PC-3 (cell line): ENCODE measurements around the gene NEU4. TPM values are rescaled to one million over a fixed set of nuclear protein-coding genes. Genes with fewer than 3 reads are reported as not detected.

ENCODE experiments used
- ATAC-seq: fragments of 200-7000 bp; cut with Tn5 transposase; 2 replicates; pipeline ENCODE4 v1.9.1; 2020; ENCODE audit warnings: mild to moderate bottlenecking, moderate library complexity
- BruUV-seq: library from RNA; stranded (reverse); fragments of 400-500 nt; replicated peaks from 2 replicates; lab custom pipeline; 2021; lab: Mats Ljungman, UMichigan
- CTCF ChIA-PET: fragments of 300-600 bp; sonication (Branson Sonifier 250); formaldehyde crosslinking; loops from one replicate; lab custom pipeline; 2022; ENCODE audit warnings: antibody characterized with exemption; lab: Charles Lee
- POLR2A ChIA-PET: fragments of 300-600 bp; sonication (Branson Sonifier 250); formaldehyde crosslinking; loops from one replicate; lab custom pipeline; 2022; ENCODE audit warnings: antibody characterized with exemption; ENCODE audit not compliant: unreplicated experiment; lab: Charles Lee
- DNase-seq: peaks from one replicate; pipeline ENCODE4 v3.0.0-alpha.2; 2015
- H2AFZ ChIP-seq: fragments of 300-600 bp; sonication (generic); 2 replicates; pipeline ENCODE4 v1.6.0; 2016; ENCODE audit warnings: antibody characterized with exemption, low read length
- H3F3A ChIP-seq: fragments of 300-600 bp; sonication (generic); one replicate; pipeline ENCODE4 v1.6.0; 2017; ENCODE audit warnings: antibody characterized with exemption, low read length, control low read depth, mild to moderate bottlenecking; ENCODE audit not compliant: unreplicated experiment
- H3K27ac ChIP-seq: fragments of 300-600 bp; sonication (generic); 2 replicates; pipeline ENCODE4 v1.5.1; 2016; ENCODE audit warnings: mild to moderate bottlenecking, low read length
- H3K27me3 ChIP-seq: fragments of 300-600 bp; sonication (generic); 2 replicates; pipeline ENCODE4 v1.6.1; 2016; ENCODE audit warnings: low read length, mixed read lengths
- H3K36me3 ChIP-seq: fragments of 300-600 bp; sonication (generic); 2 replicates; pipeline ENCODE4 v1.6.1; 2016; ENCODE audit warnings: low read depth, mixed run types, low read length, mixed read lengths
- H3K4me1 ChIP-seq: fragments of 300-600 bp; sonication (generic); 2 replicates; pipeline ENCODE4 v1.5.1; 2016; ENCODE audit warnings: low read length; ENCODE audit not compliant: insufficient read depth
- H3K4me2 ChIP-seq: fragments of 300-600 bp; sonication (generic); 2 replicates; pipeline ENCODE4 v1.6.0; 2016; ENCODE audit warnings: low read length
- H3K4me3 ChIP-seq: fragments of 300-600 bp; sonication (generic); 2 replicates; pipeline ENCODE4 v1.5.1; 2016; ENCODE audit warnings: mild to moderate bottlenecking, low read length, mixed read lengths
- H3K79me2 ChIP-seq: fragments of 300-600 bp; sonication (generic); 2 replicates; pipeline ENCODE4 v1.6.1; 2017; ENCODE audit warnings: low read length, mixed read lengths
- H3K9ac ChIP-seq: fragments of 300-600 bp; sonication (generic); 2 replicates; pipeline ENCODE4 v1.6.0; 2016; ENCODE audit warnings: mild to moderate bottlenecking, low read length
- H3K9me2 ChIP-seq: fragments of 300-600 bp; sonication (generic); replicated peaks from 2 replicates; pipeline ENCODE4 v1.6.1; 2016; ENCODE audit warnings: mixed run types, low read length, mixed read lengths
- H3K9me3 ChIP-seq: fragments of 300-600 bp; sonication (generic); 2 replicates; pipeline ENCODE4 v1.6.1; 2016; ENCODE audit warnings: low read length, mixed read lengths
- H4K20me1 ChIP-seq: fragments of 300-600 bp; sonication (generic); 2 replicates; pipeline ENCODE4 v1.6.1; 2016; ENCODE audit warnings: low read length, mixed read lengths
- EZH2 ChIP-seq: fragments of 300-600 bp; sonication (generic); IDR thresholded peaks from one replicate; pipeline ENCODE4 v1.6.1; 2017; ENCODE audit warnings: antibody characterized with exemption, mild to moderate bottlenecking, low read length; ENCODE audit not compliant: unreplicated experiment
- EZH2phosphoT487 ChIP-seq: fragments of 300-600 bp; sonication (generic); IDR thresholded peaks from 2 replicates; pipeline ENCODE4 v1.6.1; 2018; ENCODE audit warnings: mild to moderate bottlenecking, antibody characterized with exemption, low read length, borderline replicate concordance
- intact Hi-C: fragments of 100-400 bp; cut with micrococcal nuclease; formaldehyde crosslinking; loops from 2 replicates; pipeline ENCODE4 v1.9.0; 2023
- total RNA-seq: library from RNA; depleted of rRNA; stranded (reverse); fragments of >200 nt; gene quantifications from 2 replicates; pipeline ENCODE4 v1.2.3, GENCODE V29; 2014
- TF ChIP-seq, protein P1 (sequence below): fragments of 300-600 bp; sonication (generic); conservative IDR thresholded peaks from 2 replicates; pipeline ENCODE4 v1.5.1; 2017; ENCODE audit warnings: antibody characterized with exemption, low read depth, mild to moderate bottlenecking, low read length

Gene NEU4
- total RNA-seq, 1 experiment from 2014 or later = not detected

DNA sequence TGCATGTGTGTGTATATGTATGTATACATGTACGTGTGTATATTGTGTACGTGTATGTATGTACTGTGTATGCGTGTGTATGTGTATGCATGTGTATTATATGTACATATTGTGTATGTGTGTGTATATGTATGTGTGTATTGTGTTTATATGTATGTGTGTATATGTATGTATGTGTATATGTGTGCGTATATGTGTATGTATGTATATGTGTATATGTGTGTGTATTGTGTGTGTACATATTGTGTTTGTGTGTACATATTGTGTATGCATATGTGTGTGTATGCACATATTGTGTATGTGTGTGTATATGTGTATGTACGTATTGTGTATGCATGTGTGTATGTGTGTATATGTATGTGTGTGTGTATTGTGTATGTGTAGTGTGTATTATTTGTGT is 15.6 kb upstream of the NEU4 start:
- POLR2A ChIA-PET = no interaction called here
- Histone ChIP-seq H3K36me3 (no peaks in the 10 kb centered on the region), H3K9me3 (no peaks in the 10 kb centered on the region), H3K27me3 (no peaks in the 10 kb centered on the region), H3K4me1 (no peaks in the 10 kb centered on the region), H2AFZ (no peak overlapping the region), H4K20me1 (no peaks in the 10 kb centered on the region), H3K79me2 (no peaks in the 10 kb centered on the region), H3K27ac (no peak overlapping the region), H3F3A (no peaks in the 10 kb centered on the region), H3K4me2 (no peak overlapping the region), H3K4me3 (no peak overlapping the region), H3K9ac (no peak overlapping the region), H3K9me2 (no peaks in the 10 kb centered on the region)
- TF ChIP-seq EZH2 = no peak
- no peak for DNase-seq
- no TSS peak for BruUV-seq
- ATAC-seq = no peak
- CTCF ChIA-PET = no interaction called here
- intact Hi-C loops = no loop called here

DNA sequence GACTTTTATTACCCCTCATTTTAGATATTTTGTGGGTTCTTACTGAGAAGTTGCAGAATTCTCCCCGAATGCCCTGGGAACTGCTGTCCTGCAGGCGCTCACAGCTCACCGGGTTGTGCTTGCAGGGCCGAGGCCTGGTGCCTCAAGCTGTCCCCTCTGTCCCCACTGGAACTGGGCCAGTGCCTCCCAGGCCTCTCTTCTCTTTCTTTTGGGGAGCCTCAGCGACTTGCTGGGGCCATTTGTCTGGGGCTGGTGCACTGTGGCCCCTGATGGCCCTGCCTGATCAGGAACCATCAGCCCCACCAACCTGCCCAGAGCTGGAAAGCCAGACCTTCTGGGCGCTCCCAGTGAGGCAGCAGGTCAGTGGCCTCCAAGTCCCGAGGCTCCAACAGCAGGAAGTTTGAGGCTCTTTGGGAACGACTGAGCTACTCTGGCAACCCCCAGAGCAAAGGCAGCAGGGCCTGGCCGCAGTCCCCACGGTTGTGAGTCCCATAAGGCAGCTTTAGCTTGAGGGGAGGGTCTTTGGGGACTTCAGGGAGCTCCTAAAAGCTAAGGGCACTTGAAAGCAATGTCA is 14.7 kb upstream of the NEU4 start:
- no peaks in the 10 kb centered on the region for H3K79me2 ChIP-seq

GRCh38 chr2:241795021-241795999 is 13.7 kb upstream of the NEU4 start:
- H3K9ac ChIP-seq = no peak overlapping the region
- H3K9me3 ChIP-seq = no peaks in the 10 kb centered on the region
- H3K4me2 ChIP-seq = no peak overlapping the region
- intact Hi-C loops = no loop called here
- H3K27ac ChIP-seq = no peak overlapping the region
- no peak overlapping the region for H2AFZ ChIP-seq
- no peak for TF ChIP-seq EZH2phosphoT487
- no peak for TF ChIP-seq EZH2
- TF ChIP-seq, protein P1, sequence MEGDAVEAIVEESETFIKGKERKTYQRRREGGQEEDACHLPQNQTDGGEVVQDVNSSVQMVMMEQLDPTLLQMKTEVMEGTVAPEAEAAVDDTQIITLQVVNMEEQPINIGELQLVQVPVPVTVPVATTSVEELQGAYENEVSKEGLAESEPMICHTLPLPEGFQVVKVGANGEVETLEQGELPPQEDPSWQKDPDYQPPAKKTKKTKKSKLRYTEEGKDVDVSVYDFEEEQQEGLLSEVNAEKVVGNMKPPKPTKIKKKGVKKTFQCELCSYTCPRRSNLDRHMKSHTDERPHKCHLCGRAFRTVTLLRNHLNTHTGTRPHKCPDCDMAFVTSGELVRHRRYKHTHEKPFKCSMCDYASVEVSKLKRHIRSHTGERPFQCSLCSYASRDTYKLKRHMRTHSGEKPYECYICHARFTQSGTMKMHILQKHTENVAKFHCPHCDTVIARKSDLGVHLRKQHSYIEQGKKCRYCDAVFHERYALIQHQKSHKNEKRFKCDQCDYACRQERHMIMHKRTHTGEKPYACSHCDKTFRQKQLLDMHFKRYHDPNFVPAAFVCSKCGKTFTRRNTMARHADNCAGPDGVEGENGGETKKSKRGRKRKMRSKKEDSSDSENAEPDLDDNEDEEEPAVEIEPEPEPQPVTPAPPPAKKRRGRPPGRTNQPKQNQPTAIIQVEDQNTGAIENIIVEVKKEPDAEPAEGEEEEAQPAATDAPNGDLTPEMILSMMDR = no peak
- ChIA-PET POLR2A (interaction anchor here (0.6 kb wide), 1 partner anchor 51 kb away, joined by 3 read pairs; no protein-coding TSS in a partner anchor), CTCF (no interaction called here)
- no peaks in the 10 kb centered on the region for H3K36me3 ChIP-seq
- H3K27me3 ChIP-seq = no peaks in the 10 kb centered on the region
- no peak for ATAC-seq
- no peaks in the 10 kb centered on the region for H3K79me2 ChIP-seq
- no peaks in the 10 kb centered on the region for H3K4me1 ChIP-seq
- H3F3A ChIP-seq = no peaks in the 10 kb centered on the region
- DNase-seq = no peak
- no TSS peak for BruUV-seq
- no peak overlapping the region for H3K4me3 ChIP-seq
- H3K9me2 ChIP-seq = no peaks in the 10 kb centered on the region
- H4K20me1 ChIP-seq = no peaks in the 10 kb centered on the region

More for the DNA sequence above, 14.7 kb upstream of the NEU4 start:
- DNase-seq (no peak), ATAC-seq (no peak)
- intact Hi-C loops = no loop called here
- ChIA-PET POLR2A (interaction anchor here (0.6 kb wide), 1 partner anchor 52 kb away, joined by 3 read pairs; no protein-coding TSS in a partner anchor), CTCF (no interaction called here)
- H3K4me2 ChIP-seq = no peak overlapping the region
- H3K9me3 ChIP-seq = no peaks in the 10 kb centered on the region
- H3F3A ChIP-seq = no peaks in the 10 kb centered on the region
- H3K9me2 ChIP-seq = no peaks in the 10 kb centered on the region
- H4K20me1 ChIP-seq = no peaks in the 10 kb centered on the region
- no TSS peak for BruUV-seq
- no peak overlapping the region for H3K4me3 ChIP-seq
- H3K27ac ChIP-seq = no peak overlapping the region
- no peaks in the 10 kb centered on the region for H3K4me1 ChIP-seq
- H3K27me3 ChIP-seq = no peaks in the 10 kb centered on the region
- no peaks in the 10 kb centered on the region for H3K36me3 ChIP-seq
- no peak overlapping the region for H2AFZ ChIP-seq
- no peak for TF ChIP-seq EZH2
- no peak overlapping the region for H3K9ac ChIP-seq
